AML-193 (cell line): Measurements from ENCODE around the gene ADAMTS2.
"Not testable (repeated sequence)": the region's sequence is repeated elsewhere in the genome, so short reads cannot be mapped to it uniquely, and the experiment has no call there.

Experiments used
- DNase-seq, 2 experiments: peaks; one replicate each; lab custom pipeline; 2025; lab: John Stamatoyannopoulos, UW

Gene ADAMTS2

GRCh38 chr5:179325296-179326031, 19.8 kb downstream of the ADAMTS2 start:
- DNase-seq: no peak

GRCh38 chr5:179324760-179325295, 20.4 kb downstream of the ADAMTS2 start:
- DNase-seq: no peak

DNA sequence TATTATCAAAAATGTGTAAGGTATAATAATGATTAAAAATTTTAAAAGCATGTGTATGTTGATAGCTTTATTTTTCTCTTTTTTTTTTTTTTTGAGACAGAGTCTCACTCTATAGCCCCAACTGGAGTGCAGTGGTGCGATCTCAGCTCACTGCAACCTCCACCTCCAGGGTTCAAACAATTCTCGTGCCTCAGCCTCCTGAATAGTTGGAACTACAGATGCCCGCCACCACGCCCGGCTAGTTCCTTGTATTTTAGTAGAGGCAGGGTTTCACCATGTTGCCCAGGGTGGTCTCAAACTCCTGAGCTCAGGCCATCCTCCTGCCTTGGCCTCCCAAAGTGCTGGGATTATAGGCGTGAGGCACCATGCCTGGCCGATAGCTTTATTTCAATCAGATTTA, 20.9 kb downstream of the ADAMTS2 start:
- DNase-seq: not testable (repeated sequence)

DNA sequence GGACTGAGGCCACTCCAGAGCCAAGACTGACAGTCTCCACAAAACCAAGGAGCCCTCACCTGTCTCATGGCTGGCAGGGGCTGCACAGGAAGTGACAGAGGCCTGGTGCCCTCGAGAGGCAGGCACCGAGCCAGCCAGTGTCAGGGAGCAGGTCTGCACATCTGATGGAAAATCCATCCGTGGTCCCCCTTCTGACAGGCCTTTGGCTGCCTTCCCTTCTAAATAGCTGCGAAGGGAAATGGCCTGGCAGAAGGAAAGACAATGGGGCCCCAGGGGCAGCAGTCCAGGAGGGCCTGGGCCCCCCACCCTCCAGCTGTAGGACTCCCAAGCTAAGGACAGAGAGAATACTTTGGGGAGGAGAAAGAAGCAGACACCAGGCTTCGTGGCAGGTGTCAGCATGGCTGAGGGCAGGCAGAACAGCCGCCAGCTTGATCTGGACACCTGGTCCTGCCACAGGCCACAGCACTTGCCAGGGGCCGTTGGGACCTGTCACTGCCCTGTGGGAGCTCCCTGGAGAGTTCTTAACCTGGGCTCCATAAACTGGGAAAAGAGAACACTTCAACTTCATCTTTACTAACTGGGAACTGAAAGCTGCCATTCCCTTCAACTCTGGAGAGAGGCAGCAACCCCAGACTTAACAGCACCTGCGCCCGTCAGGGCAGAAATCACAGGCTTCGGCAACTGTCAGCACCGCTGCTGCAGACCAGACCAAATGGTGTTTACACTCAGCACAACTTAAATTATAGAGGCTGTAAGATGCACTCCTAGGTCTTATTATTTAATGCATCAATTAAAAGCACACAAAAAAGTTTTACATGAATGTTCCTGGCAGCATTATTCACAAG, 22.0 kb downstream of the ADAMTS2 start:
- DNase-seq: no peak

GRCh38 chr5:179322071-179323025, 22.9 kb downstream of the ADAMTS2 start:
- no peak for DNase-seq

DNA sequence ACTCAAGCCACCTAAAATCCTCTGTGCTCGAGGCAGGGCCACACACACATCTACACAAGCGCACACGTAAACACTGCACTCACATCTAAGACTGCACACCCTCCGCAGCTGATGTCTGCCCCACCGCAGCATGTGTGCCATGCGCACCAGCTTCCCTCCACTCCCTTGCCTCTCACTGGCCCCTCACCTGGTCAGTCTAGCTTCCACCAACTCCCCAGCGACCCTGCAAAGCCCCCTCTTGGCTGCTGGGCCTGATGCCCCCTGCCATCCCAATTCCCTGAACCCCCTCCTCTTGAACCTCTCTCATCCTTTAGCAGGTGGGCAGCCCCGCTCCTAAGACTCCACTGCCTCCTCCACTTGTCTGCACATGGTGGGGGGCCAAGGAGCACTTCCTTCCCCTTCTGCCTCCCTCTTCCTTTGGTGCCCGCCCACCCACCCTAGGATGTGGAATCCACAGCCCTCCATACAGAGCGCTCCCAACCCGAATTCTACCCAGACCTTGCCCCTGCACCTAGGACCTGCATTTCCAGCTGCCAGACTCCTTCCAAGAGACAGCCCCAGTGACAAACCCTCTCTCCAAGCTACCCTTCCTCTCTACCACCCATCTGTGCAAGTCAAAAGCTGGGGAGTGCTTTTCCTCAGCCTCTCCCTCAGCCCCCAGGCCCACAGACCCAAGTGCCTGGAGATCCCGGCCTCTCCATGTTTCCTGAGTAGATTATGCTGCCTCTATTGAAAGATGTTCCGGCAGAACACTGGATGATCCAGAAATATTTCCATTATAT, 23.9 kb downstream of the ADAMTS2 start:
- no peak for DNase-seq

GRCh38 chr5:179319741-179320281, 25.4 kb downstream of the ADAMTS2 start:
- DNase-seq: no peak

- DNase-seq: no peak
Measured at GRCh38 chr5:179319123-179319522, 26.1 kb downstream of the ADAMTS2 start.

DNA sequence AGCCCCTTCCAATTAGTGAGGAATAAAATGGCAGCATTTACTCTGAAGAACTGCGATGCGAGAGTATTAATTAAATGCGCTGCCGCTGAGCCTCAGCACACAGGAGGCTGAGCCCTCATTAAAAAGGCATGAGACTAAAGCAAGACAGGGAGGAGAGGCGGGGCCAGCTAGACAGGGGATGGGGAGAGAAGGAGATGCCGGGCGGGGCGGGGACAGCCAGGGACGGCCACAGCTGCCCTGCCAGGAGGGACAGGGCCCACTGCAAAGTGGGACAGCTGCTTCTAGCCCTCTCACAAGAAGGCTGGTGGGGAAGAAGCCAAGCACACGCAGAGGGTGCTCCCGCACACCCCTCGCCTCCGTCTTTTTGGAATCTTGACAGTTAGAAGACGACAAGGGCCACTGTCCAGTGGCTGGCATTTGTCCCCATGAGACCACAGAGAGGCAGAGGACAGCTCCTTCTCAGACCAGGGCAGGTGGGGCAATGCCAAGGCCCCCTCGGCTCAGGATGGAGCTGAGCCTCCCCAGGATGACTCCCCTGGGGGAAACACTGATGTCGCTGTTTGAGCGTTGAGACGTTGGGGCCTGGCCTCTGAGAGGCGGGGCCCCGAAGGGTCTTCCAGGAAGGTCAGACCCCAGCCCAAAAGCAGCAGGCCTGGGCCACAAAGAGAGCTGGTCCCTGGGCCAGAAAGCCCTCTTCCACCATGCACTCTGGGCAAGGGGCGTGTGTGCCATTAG, 26.9 kb downstream of the ADAMTS2 start:
- no peak for DNase-seq

DNA sequence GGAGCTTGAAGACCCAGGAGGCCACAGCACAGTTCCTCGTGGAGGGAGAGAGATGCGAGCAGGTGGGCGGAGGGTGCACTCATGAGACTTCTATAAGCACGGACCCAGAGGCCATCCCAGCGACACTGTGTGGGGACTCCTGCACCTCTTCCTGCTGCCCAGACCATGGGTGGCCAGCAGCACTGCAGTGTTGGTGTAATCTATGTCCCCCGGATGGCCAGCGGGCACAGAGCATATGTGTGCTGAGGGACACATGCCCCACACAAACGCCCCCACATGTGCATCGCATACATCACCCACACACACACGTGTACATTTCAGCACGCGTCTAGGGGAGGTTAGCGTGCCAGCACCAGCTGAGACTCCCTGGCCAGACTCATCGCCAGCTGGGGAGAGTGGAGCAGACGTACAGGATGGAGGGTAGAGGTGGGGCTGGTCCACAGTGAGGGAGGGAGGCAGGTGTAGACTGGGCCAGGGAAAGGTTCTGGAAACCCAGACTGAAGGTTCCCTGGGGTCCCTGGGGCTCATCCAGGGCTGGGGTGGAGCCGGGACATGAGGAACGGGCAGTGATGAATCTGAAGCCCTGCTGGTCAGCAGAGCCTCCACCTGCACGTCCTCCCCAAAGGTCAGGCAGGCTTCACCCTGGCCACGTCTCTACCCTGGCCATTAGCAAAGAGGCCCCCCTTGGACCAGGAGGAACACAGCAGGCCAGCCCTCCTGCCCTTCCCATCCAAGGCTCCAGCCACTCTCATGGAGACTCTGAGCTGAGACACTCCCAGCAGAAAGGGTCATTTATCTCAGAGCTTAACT, 27.6 kb downstream of the ADAMTS2 start:
- no peak for DNase-seq

- no peak for DNase-seq
Measured at GRCh38 chr5:179316982-179317381, 28.3 kb downstream of the ADAMTS2 start.

DNA sequence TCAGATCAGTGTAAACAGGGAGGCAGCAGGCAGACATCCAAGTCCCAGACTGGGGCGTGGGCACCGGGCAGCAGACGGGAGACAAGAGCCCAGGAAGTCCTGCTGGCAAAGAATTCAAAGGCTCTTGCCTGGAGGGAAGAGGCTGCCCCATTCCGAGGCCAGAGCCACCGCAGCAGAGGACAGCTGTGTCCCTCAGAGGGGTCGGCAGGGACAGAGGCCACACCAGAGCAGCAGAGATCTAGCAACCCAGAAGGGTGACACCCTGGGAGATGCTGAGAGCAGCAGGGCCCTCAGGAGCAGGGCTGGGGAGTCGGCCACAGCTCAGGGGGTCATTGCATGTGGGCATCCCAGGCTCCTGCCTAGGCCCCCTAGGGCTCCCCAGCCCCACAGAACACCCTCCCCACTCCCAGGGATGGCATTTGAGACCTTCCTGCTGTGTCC, 29.1 kb downstream of the ADAMTS2 start:
- DNase-seq: no peak

- no peak for DNase-seq
Measured at GRCh38 chr5:179315356-179315890, 29.8 kb downstream of the ADAMTS2 start.

DNA sequence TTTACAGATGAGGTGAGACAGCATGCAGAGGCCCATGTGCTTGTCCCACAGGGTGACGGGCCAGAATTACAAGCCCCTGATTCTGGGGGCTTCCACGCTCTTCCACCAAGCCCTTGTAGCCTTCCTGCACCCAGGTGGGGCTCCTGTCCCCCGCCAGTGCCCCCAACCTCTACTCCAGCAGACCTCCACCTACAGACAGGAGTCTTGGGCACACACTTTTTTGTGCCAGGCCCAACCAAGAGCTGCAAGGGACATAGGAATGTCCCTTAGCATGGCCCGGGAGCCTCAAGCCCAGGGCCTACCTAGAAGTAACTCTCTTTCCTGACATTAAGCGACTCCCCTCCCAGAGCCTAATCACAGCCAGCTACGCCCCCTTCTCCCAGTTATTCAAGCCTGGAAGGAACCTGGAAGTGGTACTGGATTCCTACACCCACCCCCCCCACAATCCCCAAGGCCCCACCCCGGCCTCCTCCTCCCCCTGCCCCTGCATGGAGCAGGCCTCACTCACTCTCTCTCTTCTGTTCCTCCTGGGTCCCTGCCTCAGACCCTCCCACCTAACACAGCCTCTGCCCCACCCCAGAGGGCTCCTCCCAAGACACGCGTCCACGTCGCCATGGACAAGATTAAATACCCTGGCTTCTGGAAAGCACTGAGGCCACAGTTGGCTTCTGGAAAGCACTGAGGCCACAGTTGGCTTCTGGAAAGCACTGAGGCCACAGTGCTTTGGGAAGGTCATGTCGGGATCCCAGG, 30.5 kb downstream of the ADAMTS2 start:
- no peak for DNase-seq

DNA sequence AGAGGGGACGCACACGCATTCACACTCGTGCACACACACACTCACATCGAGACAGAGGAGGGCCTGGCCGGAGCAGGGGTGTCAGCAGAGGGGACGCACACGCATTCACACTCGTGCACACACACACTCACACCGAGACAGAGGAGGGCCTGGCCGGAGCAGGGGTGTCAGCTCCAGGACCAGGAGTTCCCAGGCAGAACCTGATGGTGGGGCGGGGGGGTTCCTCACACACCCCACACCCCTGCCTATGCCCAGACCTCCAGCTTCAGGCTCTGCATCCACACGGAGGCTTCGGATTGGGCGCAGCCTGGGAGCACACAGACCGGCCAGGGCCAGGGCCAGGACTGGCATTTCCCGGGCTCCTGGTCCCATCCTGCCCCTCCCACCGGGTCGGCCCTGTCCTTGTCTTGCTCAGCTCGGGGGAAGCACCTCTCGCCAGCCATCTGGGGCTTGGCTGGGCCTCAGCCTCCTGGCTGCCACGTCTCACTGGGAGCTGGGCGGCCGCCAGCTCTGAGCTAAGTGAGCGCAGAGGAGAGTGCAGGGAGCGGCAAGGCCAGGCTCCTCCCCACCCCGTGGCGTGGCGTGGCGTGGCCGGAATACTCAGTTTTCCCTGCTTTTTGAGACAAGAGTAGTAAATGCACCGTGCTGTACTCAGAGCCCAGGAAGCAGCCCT, 31.3 kb downstream of the ADAMTS2 start:
- no peak for DNase-seq

GRCh38 chr5:179312557-179313235, 32.6 kb downstream of the ADAMTS2 start:
- no peak for DNase-seq

GRCh38 chr5:179311581-179311980, 33.7 kb downstream of the ADAMTS2 start:
- no peak for DNase-seq
